OCI-LY3 (cell line): ENCODE data around the gene TRIP11.

Experiments used
- H2AFZ ChIP-seq: fragments of 200-600, 300-600 bp; shearing (Covaris generic); 2 replicates; pipeline ENCODE4 v1.6.0; 2014; ENCODE audit warnings: antibody characterized with exemption, low read depth, low read length
- H3K27ac ChIP-seq: fragments of 200-600, 300-600 bp; sonication (generic); 2 replicates; pipeline ENCODE4 v1.5.1; 2014; ENCODE audit warnings: mild to moderate bottlenecking, low read length, moderate library complexity, mixed read lengths
- H3K27me3 ChIP-seq: fragments of 200-600, 300-600 bp; sonication (generic); 2 replicates; pipeline ENCODE4 v1.6.1; 2014; ENCODE audit warnings: low read depth, low read length, mixed read lengths
- H3K36me3 ChIP-seq: fragments of 200-600, 300-600 bp; sonication (generic); replicated peaks from 2 replicates; pipeline ENCODE3; 2014; ENCODE audit warnings: low read depth, low read length, mixed read lengths
- H3K4me1 ChIP-seq: fragments of 300-600, 200-600 bp; sonication (generic); 2 replicates; pipeline ENCODE4 v1.6.1; 2014; ENCODE audit warnings: low read length, mixed read lengths
- H3K4me2 ChIP-seq: fragments of 200-600, 300-600 bp; sonication (generic); 2 replicates; pipeline ENCODE4 v1.6.1; 2014; ENCODE audit warnings: low read length, mixed read lengths
- H3K4me3 ChIP-seq: fragments of 300-600, 200-600 bp; sonication (generic); 2 replicates; pipeline ENCODE4 v1.5.1; 2014; ENCODE audit warnings: antibody characterized with exemption, mild to moderate bottlenecking, low read length, moderate library complexity
- H3K79me2 ChIP-seq: fragments of 300-600, 200-600 bp; shearing (Covaris generic); 2 replicates; pipeline ENCODE4 v1.6.1; 2014; ENCODE audit warnings: mild to moderate bottlenecking, low read length, mixed read lengths
- H3K9ac ChIP-seq: fragments of 300-600, 200-600 bp; shearing (Covaris generic); 2 replicates; pipeline ENCODE4 v1.6.0; 2014; ENCODE audit warnings: mild to moderate bottlenecking, low read length, moderate library complexity
- H3K9me3 ChIP-seq: fragments of 200-600, 300-600 bp; shearing (Covaris generic); 2 replicates; pipeline ENCODE4 v1.6.1; 2014; ENCODE audit warnings: low read length, mixed read lengths; ENCODE audit not compliant: insufficient read depth
- H4K20me1 ChIP-seq: fragments of 200-600, 300-600 bp; sonication (generic); 2 replicates; pipeline ENCODE4 v1.6.1; 2016; ENCODE audit warnings: low read length, mixed read lengths; ENCODE audit not compliant: insufficient read depth
- EZH2phosphoT487 ChIP-seq: fragments of 200-600 bp; shearing (Covaris generic); IDR thresholded peaks from 2 replicates; pipeline ENCODE4 v1.6.1; 2018; ENCODE audit warnings: antibody characterized with exemption, mixed run types, low read depth
- TF ChIP-seq, protein P1 (sequence below): fragments of 200-600, 300-600 bp; sonication (generic); IDR thresholded peaks from 2 replicates; pipeline ENCODE4 v1.5.1; 2014; ENCODE audit warnings: antibody characterized with exemption, low read length, low read depth

Gene TRIP11

DNA sequence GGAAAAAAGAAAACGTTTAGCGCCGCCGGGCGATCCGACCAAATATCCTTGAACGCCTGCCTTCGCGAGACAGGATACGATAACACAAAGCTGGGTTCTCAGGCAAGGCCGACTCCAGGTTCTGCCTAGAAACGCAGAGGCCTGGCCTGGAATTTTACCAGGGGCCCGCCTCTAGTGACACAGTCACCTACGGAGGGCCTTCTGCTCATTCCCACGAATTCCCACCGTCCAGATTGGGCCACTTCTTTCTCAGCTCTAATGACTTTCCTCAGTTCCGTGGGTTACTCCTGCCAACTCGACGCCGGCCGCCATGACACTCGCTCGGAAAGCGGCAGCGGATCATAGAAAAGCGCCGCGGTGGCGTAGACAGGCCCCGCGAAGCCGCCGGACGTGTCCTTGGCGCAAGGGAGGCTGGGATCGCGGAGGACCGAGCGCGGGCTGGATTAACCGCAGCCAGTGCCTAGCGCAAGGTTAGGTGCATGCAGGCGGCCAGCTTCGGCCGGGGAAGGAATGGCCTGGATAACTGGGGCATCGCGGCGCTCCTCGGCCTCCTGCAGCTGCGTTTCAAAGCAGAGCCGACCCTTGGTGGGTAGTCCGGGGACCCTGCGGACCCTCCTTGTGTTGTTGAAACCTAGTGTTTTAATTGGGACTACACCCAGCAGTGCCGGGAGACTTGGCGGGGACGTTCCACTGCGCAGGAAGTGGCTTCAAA, at the start of gene TRIP11:
Gene TRIP11, minus strand, starts transcription at position 341 of the 712 bp plus-strand sequence. CDS start 374 bp downstream, outside the sequence.
- Histone ChIP-seq H3K4me2 (peak within 1 kb of the TSS; percentile 93), H3K9ac (peak within 1 kb of the TSS; percentile 90), H4K20me1 (peaks cover 24% of the 10 kb centered on the region), H3K27ac (peak within 1 kb of the TSS; percentile 70), H3K36me3 (peaks cover 8% of the 10 kb centered on the region), H3K4me3 (peak within 1 kb of the TSS; percentile 85), H3K79me2 (peaks cover 60% of the 10 kb centered on the region), H3K9me3 (no peaks in the 10 kb centered on the region), H2AFZ (peak within 1 kb of the TSS; percentile 82), H3K4me1 (peaks cover 14% of the 10 kb centered on the region), H3K27me3 (no peaks in the 10 kb centered on the region)
- TF ChIP-seq, protein P1, sequence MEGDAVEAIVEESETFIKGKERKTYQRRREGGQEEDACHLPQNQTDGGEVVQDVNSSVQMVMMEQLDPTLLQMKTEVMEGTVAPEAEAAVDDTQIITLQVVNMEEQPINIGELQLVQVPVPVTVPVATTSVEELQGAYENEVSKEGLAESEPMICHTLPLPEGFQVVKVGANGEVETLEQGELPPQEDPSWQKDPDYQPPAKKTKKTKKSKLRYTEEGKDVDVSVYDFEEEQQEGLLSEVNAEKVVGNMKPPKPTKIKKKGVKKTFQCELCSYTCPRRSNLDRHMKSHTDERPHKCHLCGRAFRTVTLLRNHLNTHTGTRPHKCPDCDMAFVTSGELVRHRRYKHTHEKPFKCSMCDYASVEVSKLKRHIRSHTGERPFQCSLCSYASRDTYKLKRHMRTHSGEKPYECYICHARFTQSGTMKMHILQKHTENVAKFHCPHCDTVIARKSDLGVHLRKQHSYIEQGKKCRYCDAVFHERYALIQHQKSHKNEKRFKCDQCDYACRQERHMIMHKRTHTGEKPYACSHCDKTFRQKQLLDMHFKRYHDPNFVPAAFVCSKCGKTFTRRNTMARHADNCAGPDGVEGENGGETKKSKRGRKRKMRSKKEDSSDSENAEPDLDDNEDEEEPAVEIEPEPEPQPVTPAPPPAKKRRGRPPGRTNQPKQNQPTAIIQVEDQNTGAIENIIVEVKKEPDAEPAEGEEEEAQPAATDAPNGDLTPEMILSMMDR: no peak
- TF ChIP-seq EZH2phosphoT487: no peak

DNA sequence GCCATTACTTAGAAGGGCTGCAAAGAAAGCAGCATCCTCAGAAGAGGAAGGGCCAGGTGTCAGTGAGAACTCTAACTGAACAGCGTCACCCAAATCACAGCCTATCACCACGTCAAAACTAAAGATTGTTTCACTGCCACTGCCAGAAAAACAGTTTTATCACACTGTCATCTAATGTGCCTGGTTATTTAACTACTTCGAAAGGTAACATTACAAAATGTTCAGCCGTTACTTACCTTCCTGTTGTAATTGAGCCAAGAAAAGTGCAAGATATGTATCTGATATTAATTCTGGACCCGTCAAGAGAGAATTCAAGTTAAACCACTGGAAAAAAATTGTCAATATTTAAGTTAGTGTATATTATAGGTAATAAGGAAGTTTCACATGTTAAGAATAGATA, 48.6 kb upstream of the TRIP11 start:
- Histone ChIP-seq H4K20me1 (no peaks in the 10 kb centered on the region), H3K4me3 (no peak overlapping the region), H3K27ac (no peak overlapping the region), H3K4me2 (no peak overlapping the region), H3K9me3 (no peaks in the 10 kb centered on the region), H3K4me1 (no peaks in the 10 kb centered on the region), H3K79me2 (no peaks in the 10 kb centered on the region), H2AFZ (no peak overlapping the region), H3K9ac (no peak overlapping the region), H3K36me3 (peaks cover 6% of the 10 kb centered on the region), H3K27me3 (no peaks in the 10 kb centered on the region)
- TF ChIP-seq, protein P1: no peak
- TF ChIP-seq EZH2phosphoT487: no peak

DNA sequence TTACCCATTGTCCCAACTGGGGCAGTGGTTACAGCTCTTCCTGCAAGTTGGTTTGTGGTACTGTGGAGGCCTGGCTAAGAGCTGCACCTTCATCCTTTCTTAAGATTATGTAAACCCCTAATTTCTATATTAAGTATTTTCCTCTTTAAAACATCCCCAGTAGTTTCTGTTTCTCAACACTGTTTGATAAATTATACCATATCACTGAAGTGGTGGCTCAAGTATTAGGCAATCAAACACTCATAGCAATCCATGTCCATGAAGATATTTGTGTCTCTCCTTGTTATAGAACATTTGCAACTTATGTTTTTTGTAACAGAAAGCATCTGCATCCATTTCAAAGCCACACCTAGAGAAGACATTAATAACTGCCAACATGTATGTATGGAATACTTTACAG, 34.7 kb upstream of the TRIP11 start:
- Histone ChIP-seq H3K4me2 (no peak overlapping the region), H4K20me1 (no peaks in the 10 kb centered on the region), H3K79me2 (no peaks in the 10 kb centered on the region), H2AFZ (no peak overlapping the region), H3K36me3 (peaks cover 16% of the 10 kb centered on the region), H3K27me3 (no peaks in the 10 kb centered on the region), H3K4me1 (no peaks in the 10 kb centered on the region), H3K9me3 (no peaks in the 10 kb centered on the region), H3K27ac (no peak overlapping the region), H3K4me3 (no peak overlapping the region), H3K9ac (no peak overlapping the region)
- no peak for TF ChIP-seq EZH2phosphoT487
- TF ChIP-seq, protein P1: no peak

DNA sequence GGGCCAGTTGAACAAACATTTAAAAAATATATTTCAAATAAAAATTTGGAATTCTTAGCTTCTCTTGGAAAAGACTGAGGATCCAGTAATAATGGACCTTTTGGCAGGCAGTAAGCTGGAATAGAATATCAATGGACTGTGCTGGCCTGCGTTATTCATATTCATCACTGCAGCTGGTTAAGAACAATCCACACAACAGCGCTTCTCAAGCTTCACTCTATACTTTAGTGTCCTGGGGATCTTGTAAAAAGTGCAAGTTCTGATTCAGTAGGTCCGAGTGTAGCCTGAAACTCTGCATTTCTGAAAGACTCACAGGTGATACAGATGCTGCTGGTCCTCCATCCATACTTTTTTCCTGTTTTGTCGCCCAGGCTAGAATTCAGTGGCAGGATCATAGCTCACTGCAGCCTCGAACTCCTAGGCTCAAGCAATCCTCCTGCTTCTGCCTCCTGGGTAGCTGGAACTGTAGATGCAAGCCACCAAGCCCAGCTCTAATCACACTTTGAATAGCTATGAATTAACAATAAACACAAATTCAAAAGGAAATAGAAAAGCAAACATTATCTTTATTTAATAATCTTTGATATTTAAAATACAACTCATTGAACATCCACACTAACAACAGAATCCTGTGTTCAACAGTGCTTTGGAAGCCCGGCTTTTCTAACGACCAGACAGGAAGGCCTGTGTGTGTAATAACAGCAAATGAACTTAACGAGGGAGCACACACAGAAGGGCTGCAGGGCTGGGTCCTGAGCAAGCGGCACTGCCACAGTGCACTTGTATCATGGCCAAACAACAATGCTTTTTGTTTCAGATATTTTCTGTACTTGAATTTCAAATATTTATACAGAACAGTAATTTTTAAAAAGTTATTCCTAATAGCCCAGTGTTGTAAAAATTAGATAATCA, 18.4 kb upstream of the TRIP11 start:
- no peaks in the 10 kb centered on the region for H3K79me2 ChIP-seq
- H3K9me3 ChIP-seq: no peaks in the 10 kb centered on the region
- H3K36me3 ChIP-seq: no peaks in the 10 kb centered on the region
- no peaks in the 10 kb centered on the region for H3K4me1 ChIP-seq
- no peak overlapping the region for H3K27ac ChIP-seq
- H3K27me3 ChIP-seq: no peaks in the 10 kb centered on the region
- H3K4me2 ChIP-seq: no peak overlapping the region
- no peak overlapping the region for H3K4me3 ChIP-seq
- H3K9ac ChIP-seq: no peak overlapping the region
- TF ChIP-seq, protein P1: no peak
- TF ChIP-seq EZH2phosphoT487: no peak
- H2AFZ ChIP-seq: no peak overlapping the region
- H4K20me1 ChIP-seq: no peaks in the 10 kb centered on the region
